Smooth muscle cell (in vitro differentiated cells): ENCODE data around the gene LMF2. TPM values are rescaled to one million over a fixed set of nuclear protein-coding genes. Genes with fewer than 3 reads are reported as not detected.

Source experiments
- DNase-seq: peaks from one replicate; lab custom pipeline; 2025; ENCODE audit not compliant: unreplicated experiment; lab: John Stamatoyannopoulos, UW
- H2AFZ ChIP-seq: fragments of 200-600 bp; sonication (generic); 2 replicates; pipeline ENCODE4 v1.6.0; 2016; ENCODE audit warnings: antibody characterized with exemption, low read depth, mild to moderate bottlenecking
- H3F3A ChIP-seq: fragments of 200-600 bp; sonication (generic); 2 replicates; pipeline ENCODE4 v1.6.0; 2017; ENCODE audit warnings: antibody characterized with exemption, low read depth
- H3K27ac ChIP-seq: fragments of 200-600 bp; sonication (generic); 2 replicates; pipeline ENCODE4 v1.5.1; 2016; ENCODE audit warnings: low read depth, mild to moderate bottlenecking
- H3K27me3 ChIP-seq: fragments of 200-600 bp; sonication (generic); 2 replicates; pipeline ENCODE4 v1.6.1; 2016; ENCODE audit warnings: low read depth, mild to moderate bottlenecking
- H3K36me3 ChIP-seq: fragments of 200-600 bp; sonication (generic); 2 replicates; pipeline ENCODE4 v1.5.1; 2016; ENCODE audit warnings: low read depth
- H3K4me1 ChIP-seq: fragments of 200-600 bp; sonication (generic); 2 replicates; pipeline ENCODE4 v1.5.1; 2016; ENCODE audit warnings: low read depth
- H3K4me2 ChIP-seq: fragments of 200-600 bp; sonication (generic); 2 replicates; pipeline ENCODE4 v1.6.0; 2016; ENCODE audit warnings: mild to moderate bottlenecking
- H3K4me3 ChIP-seq: fragments of 200-600 bp; sonication (generic); 2 replicates; pipeline ENCODE4 v1.5.1; 2016; ENCODE audit warnings: mild to moderate bottlenecking
- H3K79me2 ChIP-seq: fragments of 200-600 bp; sonication (generic); 2 replicates; pipeline ENCODE4 v1.6.0; 2016; ENCODE audit warnings: low read depth, mild to moderate bottlenecking
- H3K9ac ChIP-seq: fragments of 200-600 bp; sonication (generic); 2 replicates; pipeline ENCODE4 v1.6.0; 2016; ENCODE audit warnings: low read depth
- H3K9me3 ChIP-seq: fragments of 200-600 bp; sonication (generic); replicated peaks from 2 replicates; pipeline ENCODE4 v1.5.1; 2016; ENCODE audit warnings: low read depth
- H4K20me1 ChIP-seq: fragments of 200-600 bp; sonication (generic); 2 replicates; pipeline ENCODE4 v1.6.0; 2016; ENCODE audit warnings: low read depth
- CTCF ChIP-seq: fragments of 200-600 bp; sonication (generic); IDR thresholded peaks from 2 replicates; pipeline ENCODE4 v1.5.1; 2017; ENCODE audit warnings: borderline replicate concordance, mild to moderate bottlenecking, antibody characterized with exemption; ENCODE audit not compliant: insufficient read depth, poor library complexity, severe bottlenecking
- WGBS: methylation state at CpG from one replicate; pipeline ENCODE4 v1.1.7; 2016; ENCODE audit warnings: low lambda C conversion rate; 5-methylcytosine and 5-hydroxymethylcytosine counted together
- polyA plus RNA-seq: library from polyadenylated mRNA; unstranded; fragments of >200 nt; fragmentation: Nextera tagmentation; extraction: Ambion mirVana; gene quantifications from 2 replicates; pipeline ENCODE4 v1.2.1, GENCODE V29; 2016
- total RNA-seq: library from RNA; depleted of rRNA; stranded (reverse); fragments of >200 nt; gene quantifications from 2 replicates; pipeline ENCODE4 v1.2.3, GENCODE V29; 2014

The LMF2 gene
- total and polyA plus RNA-seq, 2 experiments from 2014 or later: 53.5 to 130 TPM

DNA sequence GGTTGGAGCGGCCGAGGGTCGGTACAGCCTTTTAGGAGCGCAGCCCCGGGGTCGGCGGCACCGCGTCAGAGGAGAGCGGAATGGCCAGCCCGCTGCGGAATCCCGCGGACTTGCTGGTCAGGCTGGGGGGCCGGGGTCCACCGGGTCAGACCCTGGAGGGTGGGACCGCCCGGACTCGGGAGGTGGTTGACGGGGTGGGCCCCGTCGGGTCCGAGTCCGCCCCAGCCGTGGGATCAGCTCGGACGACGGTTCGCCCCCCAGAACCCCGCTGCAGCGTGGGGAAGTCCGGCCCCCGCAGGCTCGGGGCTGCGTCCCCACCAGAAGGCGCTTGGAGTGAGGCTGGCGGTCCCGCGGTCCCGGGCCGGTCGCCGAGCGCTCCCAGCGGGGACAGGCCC lies 26.5 kb downstream of the LMF2 start:
- H3K79me2 ChIP-seq: peaks cover 5% of the 10 kb centered on the region
- H3F3A ChIP-seq: peaks cover 5% of the 10 kb centered on the region
- H3K27me3 ChIP-seq: no peaks in the 10 kb centered on the region
- H2AFZ ChIP-seq: peak overlapping the region; percentile 75
- DNase-seq: no peak
- peak overlapping the region; percentile 59 for H3K4me3 ChIP-seq
- no peaks in the 10 kb centered on the region for H4K20me1 ChIP-seq
- H3K9ac ChIP-seq: peak overlapping the region; percentile 73
- H3K4me1 ChIP-seq: peaks cover 3% of the 10 kb centered on the region
- H3K4me2 ChIP-seq: peak overlapping the region; percentile 88
- 5% methylated on average over 28 of the region's 45 CpGs for WGBS
- H3K9me3 ChIP-seq: no peaks in the 10 kb centered on the region
- H3K27ac ChIP-seq: no peak overlapping the region
- no peak for TF ChIP-seq CTCF
- H3K36me3 ChIP-seq: no peaks in the 10 kb centered on the region

- H3K9me3 ChIP-seq: no peaks in the 10 kb centered on the region
- no peaks in the 10 kb centered on the region for H3K27me3 ChIP-seq
- peaks cover 5% of the 10 kb centered on the region for H3K79me2 ChIP-seq
- no peak overlapping the region for H3K4me3 ChIP-seq
- TF ChIP-seq CTCF: no peak
- no peak for DNase-seq
- peaks cover 5% of the 10 kb centered on the region for H3F3A ChIP-seq
- H2AFZ ChIP-seq: no peak overlapping the region
- H3K9ac ChIP-seq: no peak overlapping the region
- H3K4me1 ChIP-seq: peaks cover 7% of the 10 kb centered on the region
- H3K4me2 ChIP-seq: no peak overlapping the region
- 95% methylated on average over 11 of the region's 11 CpGs for WGBS
- H3K36me3 ChIP-seq: no peaks in the 10 kb centered on the region
- H3K27ac ChIP-seq: no peak overlapping the region
- no peaks in the 10 kb centered on the region for H4K20me1 ChIP-seq
These were observed 27.8 kb downstream of the LMF2 start for GRCh38 chr22:50479721-50480120.

DNA sequence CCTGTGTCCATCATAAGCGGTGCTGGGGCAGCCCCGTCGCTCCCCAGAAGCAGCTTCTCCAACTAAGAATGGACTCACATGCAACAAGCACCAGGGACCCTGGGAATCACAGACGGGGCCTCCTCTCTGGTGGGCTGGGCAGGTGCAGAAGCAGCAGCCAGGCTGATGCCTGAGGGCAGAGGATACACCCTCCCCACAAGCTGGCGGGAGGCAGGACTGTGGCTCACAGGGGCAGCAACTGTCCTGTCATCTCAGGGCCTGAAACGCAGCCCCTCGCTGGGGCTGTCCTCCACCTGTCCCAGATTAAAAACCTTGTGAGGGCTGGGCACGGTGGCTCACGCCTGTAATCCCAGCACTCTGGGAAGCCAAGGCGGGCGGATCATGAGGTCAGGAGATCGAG lies 29.6 kb downstream of the LMF2 start:
- WGBS: 92% methylated on average over 12 of the region's 12 CpGs
- Histone ChIP-seq H3K4me3 (no peak overlapping the region), H3K9ac (no peak overlapping the region), H3K4me2 (no peak overlapping the region), H3K4me1 (peaks cover 16% of the 10 kb centered on the region), H3K27me3 (no peaks in the 10 kb centered on the region), H4K20me1 (peaks cover 16% of the 10 kb centered on the region), H3K36me3 (no peaks in the 10 kb centered on the region), H3K27ac (no peak overlapping the region), H2AFZ (no peak overlapping the region), H3F3A (no peaks in the 10 kb centered on the region), H3K79me2 (peaks cover 22% of the 10 kb centered on the region), H3K9me3 (no peaks in the 10 kb centered on the region)
- TF ChIP-seq CTCF: no peak
- no peak for DNase-seq

DNA sequence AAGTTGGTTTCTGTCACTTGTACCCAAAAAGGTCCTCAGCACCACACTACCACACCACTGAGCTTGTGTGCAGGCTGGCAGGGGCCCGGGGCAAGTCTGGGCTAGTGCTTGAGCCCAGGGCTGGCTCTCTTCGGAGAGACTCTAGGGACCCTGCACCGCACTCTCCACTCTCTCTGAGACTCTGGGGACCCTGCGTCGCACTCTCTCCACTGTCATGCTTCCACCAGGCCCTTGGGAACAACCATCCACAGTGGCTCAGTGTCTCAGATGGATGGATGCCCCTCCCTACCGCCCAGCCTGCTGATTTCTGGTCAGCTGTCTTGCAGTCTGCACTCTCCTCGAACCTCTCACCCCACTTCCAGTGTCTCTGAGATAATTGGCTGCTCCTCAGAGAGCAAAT lies 30.6 kb downstream of the LMF2 start:
- no peak overlapping the region for H3K9ac ChIP-seq
- no peak for TF ChIP-seq CTCF
- DNase-seq: no peak
- WGBS: 88% methylated on average over 7 of the region's 7 CpGs
- H3K4me3 ChIP-seq: no peak overlapping the region
- H3K9me3 ChIP-seq: no peaks in the 10 kb centered on the region
- H3K4me2 ChIP-seq: no peak overlapping the region
- no peaks in the 10 kb centered on the region for H3F3A ChIP-seq
- no peaks in the 10 kb centered on the region for H3K36me3 ChIP-seq
- peaks cover 12% of the 10 kb centered on the region for H3K4me1 ChIP-seq
- H2AFZ ChIP-seq: no peak overlapping the region
- peaks cover 27% of the 10 kb centered on the region for H4K20me1 ChIP-seq
- no peaks in the 10 kb centered on the region for H3K27me3 ChIP-seq
- peaks cover 30% of the 10 kb centered on the region for H3K79me2 ChIP-seq
- no peak overlapping the region for H3K27ac ChIP-seq
